ENCODE measurements around the gene VAMP1.
A peak's percentile ranks its signal among the peaks of the same experiment; 100 is the strongest.

The VAMP1 gene

GRCh38 chr12:6425590-6426531 lies 44.6 kb downstream of the VAMP1 start:
- no peak for DNase-seq (ENCODE audit: low read depth)

GRCh38 chr12:6424866-6425265 lies 45.6 kb downstream of the VAMP1 start:
- no peak for DNase-seq (ENCODE audit: low read depth)

- DNase-seq (ENCODE audit: low read depth): no peak
These were observed 46.5 kb downstream of the VAMP1 start for GRCh38 chr12:6424008-6424347.

GRCh38 chr12:6423267-6424007 lies 47.0 kb downstream of the VAMP1 start:
- DNase-seq (ENCODE audit: low read depth): peak; percentile 76

GRCh38 chr12:6420364-6420763 lies 50.1 kb downstream of the VAMP1 start:
- no peak for DNase-seq (ENCODE audit: low read depth)

GRCh38 chr12:6418796-6419195 lies 51.7 kb downstream of the VAMP1 start:
- DNase-seq (ENCODE audit: low read depth): no peak

GRCh38 chr12:6416596-6416995 lies 53.9 kb downstream of the VAMP1 start:
- no peak for DNase-seq (ENCODE audit: low read depth)

Measured in HS-5 (cell line).